Neuronal stem cell (in vitro differentiated cells): ENCODE data around the gene RALB.

ENCODE experiments used
- DNase-seq: peaks from one replicate; pipeline ENCODE4 v3.0.0-alpha.2; 2013; ENCODE audit warnings: low spot score
- H2AFZ ChIP-seq: one replicate; pipeline ENCODE4 v1.6.1; 2013; ENCODE audit warnings: mild to moderate bottlenecking, low read length, inconsistent platforms
- H2AK5ac ChIP-seq: 2 replicates; pipeline ENCODE4 v1.6.1; 2013; ENCODE audit warnings: low read depth, mild to moderate bottlenecking, inconsistent platforms, low read length, moderate library complexity, mixed read lengths
- H2BK120ac ChIP-seq: 2 replicates; pipeline ENCODE4 v1.6.1; 2013; ENCODE audit warnings: low read depth, mild to moderate bottlenecking, inconsistent platforms, low read length, moderate library complexity, mixed read lengths
- H2BK12ac ChIP-seq: one replicate; pipeline ENCODE4 v1.6.1; 2013; ENCODE audit warnings: low read length, inconsistent platforms
- H2BK15ac ChIP-seq: 2 replicates; pipeline ENCODE4 v1.6.1; 2013; ENCODE audit warnings: mild to moderate bottlenecking, low read length, inconsistent platforms, mixed read lengths
- H2BK5ac ChIP-seq: one replicate; pipeline ENCODE4 v1.6.1; 2013; ENCODE audit warnings: inconsistent platforms, mild to moderate bottlenecking, low read length, moderate library complexity
- H3K14ac ChIP-seq: one replicate; pipeline ENCODE4 v1.6.1; 2013; ENCODE audit warnings: low read length, inconsistent platforms
- H3K18ac ChIP-seq: 2 replicates; pipeline ENCODE4 v1.6.1; 2013; ENCODE audit warnings: low read length, inconsistent platforms
- H3K23ac ChIP-seq: 2 replicates; pipeline ENCODE4 v1.6.1; 2013; ENCODE audit warnings: low read depth, mild to moderate bottlenecking, mixed read lengths, low read length, inconsistent platforms; ENCODE audit not compliant: poor library complexity
- H3K27ac ChIP-seq: replicated peaks from 3 replicates; pipeline ENCODE4 v1.5.1; 2013; ENCODE audit warnings: low read length, inconsistent platforms
- H3K27me3 ChIP-seq, 3 experiments: 2 replicates each; pipeline ENCODE4 v1.6.1; 2013; ENCODE audit warnings: low read length in 3 of 3, mild to moderate bottlenecking in 2 of 3, inconsistent platforms in 1 of 3, low read depth in 1 of 3, mixed read lengths in 1 of 3, moderate library complexity in 1 of 3; ENCODE audit not compliant: control insufficient read depth in 3 of 3, insufficient read depth in 3 of 3
- H3K36me3 ChIP-seq, 2 donors: replicated peaks in 1 of 2; 2 replicates each; pipeline ENCODE4 v1.6.1; 2013; ENCODE audit warnings: low read length in 2 of 2; ENCODE audit not compliant: control insufficient read depth in 2 of 2, insufficient read depth in 2 of 2
- H3K4ac ChIP-seq: 2 replicates; pipeline ENCODE4 v1.6.1; 2013; ENCODE audit warnings: inconsistent platforms, mild to moderate bottlenecking, low read length, moderate library complexity
- H3K4me1 ChIP-seq, 2 donors: 1 replicate in 1 of 2; 2 replicates in 1 of 2; pipeline ENCODE4 v1.6.1; 2013; ENCODE audit warnings: low read length in 2 of 2, low read depth in 1 of 2; ENCODE audit not compliant: control insufficient read depth in 2 of 2, insufficient read depth in 1 of 2
- H3K4me2 ChIP-seq: one replicate; pipeline ENCODE4 v1.6.1; 2013; ENCODE audit warnings: mild to moderate bottlenecking, low read length, inconsistent platforms; ENCODE audit not compliant: insufficient read depth, poor library complexity, severe bottlenecking
- H3K4me3 ChIP-seq, 2 donors: 2 replicates each; pipeline ENCODE4 v1.5.1; 2013; ENCODE audit warnings: low read length in 2 of 2, mild to moderate bottlenecking in 2 of 2, inconsistent platforms in 1 of 2, moderate library complexity in 1 of 2
- H3K79me1 ChIP-seq: one replicate; pipeline ENCODE4 v1.6.1; 2013; ENCODE audit warnings: low read depth, mild to moderate bottlenecking, inconsistent platforms, low read length, moderate library complexity
- H3K9ac ChIP-seq: one replicate; pipeline ENCODE4 v1.6.1; 2013; ENCODE audit warnings: mild to moderate bottlenecking, low read depth, low read length, inconsistent platforms; ENCODE audit not compliant: poor library complexity
- H3K9me3 ChIP-seq, 2 donors: replicated peaks in 1 of 2; 2 replicates each; pipeline versions ENCODE3 to v1.6.1; 2013; ENCODE audit warnings: low read length in 2 of 2, mild to moderate bottlenecking in 2 of 2, inconsistent platforms in 1 of 2, low read depth in 1 of 2, mixed read lengths in 1 of 2, moderate library complexity in 1 of 2; ENCODE audit not compliant: control insufficient read depth in 2 of 2, insufficient read depth in 1 of 2
- H4K8ac ChIP-seq: one replicate; pipeline ENCODE4 v1.6.1; 2013; ENCODE audit warnings: low read depth, mild to moderate bottlenecking, inconsistent platforms, low read length, moderate library complexity
- H4K91ac ChIP-seq: one replicate; pipeline ENCODE4 v1.6.1; 2013; ENCODE audit warnings: low read length, low read depth, mild to moderate bottlenecking, inconsistent platforms; ENCODE audit not compliant: poor library complexity
- WGBS, 2 donors: extraction: QIAGEN DNeasy Blood & Tissue Kit; methylation state at CpG; one replicate each; pipeline ENCODE4 v1.1.7; 2013; ENCODE audit warnings: missing lambda C conversion rate in 2 of 2, mixed read lengths in 1 of 2; ENCODE audit not compliant: insufficient read length in 2 of 2, insufficient replicate concordance in 1 of 2; ENCODE audit errors: extremely low coverage in 2 of 2; 5-methylcytosine and 5-hydroxymethylcytosine counted together

RALB gene

GRCh38 chr2:120255986-120256650 is 3.5 kb downstream of the RALB start:
- Histone ChIP-seq H3K36me3 (no peaks in the 10 kb centered on the region), H3K18ac (no peak overlapping the region), H3K4me3 (no peak overlapping the region), H2BK12ac (no peak overlapping the region), H3K4me2 (no peak overlapping the region), H4K8ac (no peak overlapping the region), H3K79me1 (peaks cover 5% of the 10 kb centered on the region), H3K27ac (no peak overlapping the region), H4K91ac (no peak overlapping the region), H3K9me3 (peaks cover 8 to 11% of the 10 kb centered on the region in 2 donors), H2BK120ac (no peak overlapping the region), H2BK5ac (no peak overlapping the region), H3K27me3 (peaks cover 0 to 9% (median 3%) of the 10 kb centered on the region in 3 experiments), H2AFZ (no peak overlapping the region), H2BK15ac (no peak overlapping the region), H3K4me1 (peaks cover 6 to 8% of the 10 kb centered on the region in 2 donors), H3K23ac (no peak overlapping the region), H2AK5ac (no peak overlapping the region), H3K4ac (no peak overlapping the region), H3K14ac (no peak overlapping the region), H3K9ac (no peak overlapping the region)
- DNase-seq: no peak
- no CpG with 5 or more reads among the region's 9 CpGs for WGBS, 2 donors

DNA sequence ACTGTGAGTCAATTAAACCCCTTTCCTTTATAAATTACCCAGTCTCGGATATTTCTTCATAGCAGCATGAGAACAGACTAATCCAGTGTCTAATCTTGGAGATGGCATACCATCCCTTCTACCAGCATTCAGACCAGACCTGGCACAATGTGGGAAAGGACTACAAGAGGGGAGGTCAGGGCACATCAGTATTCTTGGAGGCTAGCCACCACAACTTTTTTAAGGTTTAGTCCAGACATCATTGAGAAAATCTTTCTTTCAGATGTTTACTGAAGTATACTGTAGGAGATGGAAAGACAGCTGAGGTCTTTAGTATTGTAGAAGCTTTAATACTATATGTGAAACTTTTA is 4.0 kb downstream of the RALB start:
- H3K9ac ChIP-seq: no peak overlapping the region
- no peak overlapping the region for H3K27ac ChIP-seq
- H2BK15ac ChIP-seq: no peak overlapping the region
- no peak overlapping the region for H3K4me3 ChIP-seq
- H2AFZ ChIP-seq: no peak overlapping the region
- H3K4me1 ChIP-seq: peaks cover 6 to 8% of the 10 kb centered on the region in 2 donors
- no peak overlapping the region for H2AK5ac ChIP-seq
- no peak overlapping the region for H4K8ac ChIP-seq
- no peak overlapping the region for H3K4me2 ChIP-seq
- H3K18ac ChIP-seq: no peak overlapping the region
- H3K23ac ChIP-seq: no peak overlapping the region
- no peak overlapping the region for H3K14ac ChIP-seq
- H3K9me3 ChIP-seq: peaks cover 8 to 13% of the 10 kb centered on the region in 2 donors
- no peak overlapping the region for H4K91ac ChIP-seq
- no peaks in the 10 kb centered on the region for H3K36me3 ChIP-seq
- no peak overlapping the region for H3K4ac ChIP-seq
- H3K79me1 ChIP-seq: peaks cover 5% of the 10 kb centered on the region
- no peak overlapping the region for H2BK12ac ChIP-seq
- H2BK5ac ChIP-seq: no peak overlapping the region
- no peak for DNase-seq
- H3K27me3 ChIP-seq: peaks cover 0 to 4% (median 3%) of the 10 kb centered on the region in 3 experiments
- no peak overlapping the region for H2BK120ac ChIP-seq
- no CpG with 5 or more reads among the region's 1 CpG for WGBS, 2 donors

- H2BK120ac ChIP-seq: no peak overlapping the region
- H4K91ac ChIP-seq: no peak overlapping the region
- no peak overlapping the region for H3K4me2 ChIP-seq
- DNase-seq: no peak
- WGBS, 2 donors: no CpG with 5 or more reads among the region's 1 CpG
- H3K4ac ChIP-seq: no peak overlapping the region
- H3K79me1 ChIP-seq: peaks cover 5% of the 10 kb centered on the region
- H3K9ac ChIP-seq: no peak overlapping the region
- no peak overlapping the region for H4K8ac ChIP-seq
- H2BK12ac ChIP-seq: no peak overlapping the region
- H3K18ac ChIP-seq: no peak overlapping the region
- H2BK5ac ChIP-seq: no peak overlapping the region
- H3K4me3 ChIP-seq: no peak overlapping the region
- H3K9me3 ChIP-seq: peaks cover 8 to 13% of the 10 kb centered on the region in 2 donors
- H2BK15ac ChIP-seq: no peak overlapping the region
- no peaks in the 10 kb centered on the region for H3K36me3 ChIP-seq
- H2AK5ac ChIP-seq: no peak overlapping the region
- H3K4me1 ChIP-seq: peaks cover 6 to 9% of the 10 kb centered on the region in 2 donors
- no peak overlapping the region for H3K23ac ChIP-seq
- H3K14ac ChIP-seq: no peak overlapping the region
- no peak overlapping the region for H3K27ac ChIP-seq
- H2AFZ ChIP-seq: no peak overlapping the region
- H3K27me3 ChIP-seq: no peaks in the 10 kb centered on the region
Measured at GRCh38 chr2:120257522-120257921, 4.9 kb downstream of the RALB start.

GRCh38 chr2:120258196-120258595 is 5.5 kb downstream of the RALB start:
- Histone ChIP-seq H3K9me3 (peaks cover 8 to 13% of the 10 kb centered on the region in 2 donors), H3K36me3 (no peaks in the 10 kb centered on the region), H2AFZ (no peak overlapping the region), H3K23ac (no peak overlapping the region), H2BK120ac (no peak overlapping the region), H2BK15ac (no peak overlapping the region), H3K18ac (no peak overlapping the region), H3K14ac (no peak overlapping the region), H4K8ac (no peak overlapping the region), H4K91ac (no peak overlapping the region), H3K4ac (no peak overlapping the region), H3K9ac (no peak overlapping the region), H2AK5ac (no peak overlapping the region), H2BK12ac (no peak overlapping the region), H3K4me2 (no peak overlapping the region), H2BK5ac (no peak overlapping the region), H3K27me3 (no peaks in the 10 kb centered on the region), H3K79me1 (peaks cover 5% of the 10 kb centered on the region), H3K27ac (no peak overlapping the region), H3K4me1 (peaks cover 6 to 12% of the 10 kb centered on the region in 2 donors), H3K4me3 (no peak overlapping the region)
- WGBS, 2 donors: no CpG with 5 or more reads among the region's 9 CpGs
- DNase-seq: no peak
